GM18858 (cell line): ENCODE measurements around the gene MDH2.
"Not testable (repeated sequence)": the region's sequence is repeated elsewhere in the genome, so short reads cannot be mapped to it uniquely, and the experiment has no call there.

Experiments
- ATAC-seq: cut with Tn5 transposase; IDR thresholded peaks from one replicate; pipeline ENCODE4 v1.9.1; 2021; ENCODE audit not compliant: unreplicated experiment

The MDH2 gene

GRCh38 chr7:76071316-76072242, 23.7 kb downstream of the MDH2 start:
- ATAC-seq, result no peak

- no peak for ATAC-seq
Observed at GRCh38 chr7:76072243-76073148, 24.6 kb downstream of the MDH2 start.

GRCh38 chr7:76073335-76073990, 25.6 kb downstream of the MDH2 start:
- ATAC-seq, result no peak

GRCh38 chr7:76074306-76074971, 26.5 kb downstream of the MDH2 start:
- no peak for ATAC-seq

GRCh38 chr7:76074972-76075370, 27.1 kb downstream of the MDH2 start:
- ATAC-seq, result no peak

GRCh38 chr7:76076995-76077394, 29.1 kb downstream of the MDH2 start:
- ATAC-seq, result no peak

GRCh38 chr7:76077435-76077834, 29.5 kb downstream of the MDH2 start:
- ATAC-seq, result no peak

- no peak for ATAC-seq
Observed at GRCh38 chr7:76080204-76080603, 32.3 kb downstream of the MDH2 start.

GRCh38 chr7:76084115-76084514, 36.2 kb downstream of the MDH2 start:
- not testable (repeated sequence) for ATAC-seq

- no peak for ATAC-seq
Observed at GRCh38 chr7:76086070-76086469, 38.2 kb downstream of the MDH2 start.

GRCh38 chr7:76087362-76087791, 39.5 kb downstream of the MDH2 start:
- ATAC-seq, result not testable (repeated sequence)

GRCh38 chr7:76089865-76090475, 42.1 kb downstream of the MDH2 start:
- ATAC-seq, result no peak

GRCh38 chr7:76091506-76091905, 43.6 kb downstream of the MDH2 start:
- no peak for ATAC-seq

GRCh38 chr7:76093531-76093930, 45.6 kb downstream of the MDH2 start:
- not testable (repeated sequence) for ATAC-seq

GRCh38 chr7:76094326-76094725, 46.4 kb downstream of the MDH2 start:
- not testable (repeated sequence) for ATAC-seq

GRCh38 chr7:76095908-76096307, 48.0 kb downstream of the MDH2 start:
- ATAC-seq, result no peak

GRCh38 chr7:76101693-76102437, 54.0 kb downstream of the MDH2 start:
- ATAC-seq, result not testable (repeated sequence)

GRCh38 chr7:76103788-76104187, 55.9 kb downstream of the MDH2 start:
- not testable (repeated sequence) for ATAC-seq

GRCh38 chr7:76106130-76106529, 58.2 kb downstream of the MDH2 start:
- not testable (repeated sequence) for ATAC-seq
